Measurements from ENCODE around the gene GJB2.

The GJB2 gene

GRCh38 chr13:20192836-20193161, at the start of gene GJB2:
GJB2 (minus strand) TSS chr13:20192938; CDS start chr13:20189581, 3,357 bp downstream.
- FAIRE-seq: no peak
- TF ChIP-seq POLR2A (IDR thresholded peaks at IDR 0.05; ENCODE audit: low read depth, low read length): no peak
- DNase-seq (ENCODE audit: insufficient read length, low spot score): no peak

- DNase-seq (ENCODE audit: insufficient read length, low spot score): no peak
- no peak for FAIRE-seq
- TF ChIP-seq POLR2A (IDR thresholded peaks at IDR 0.05; ENCODE audit: low read depth, low read length): no peak
These were observed 48.9 kb upstream of the GJB2 start for GRCh38 chr13:20241593-20241992.

GRCh38 chr13:20239748-20240147, 47.0 kb upstream of the GJB2 start:
- FAIRE-seq: no peak

GRCh38 chr13:20232556-20233277, 40.0 kb upstream of the GJB2 start:
- no peak for DNase-seq (ENCODE audit: insufficient read length, low spot score)
- FAIRE-seq: no peak
- no peak for TF ChIP-seq POLR2A (IDR thresholded peaks at IDR 0.05; ENCODE audit: low read depth, low read length)

More at GRCh38 chr13:20239748-20240147, 47.0 kb upstream of the GJB2 start:
- no peak for DNase-seq (ENCODE audit: insufficient read length, low spot score)
- no peak for TF ChIP-seq POLR2A (IDR thresholded peaks at IDR 0.05; ENCODE audit: low read depth, low read length)

GRCh38 chr13:20231839-20232555, 39.3 kb upstream of the GJB2 start, which contains the start of gene GJB6:
GJB6 (minus strand) TSS chr13:20232319; CDS start chr13:20223480, 8,839 bp downstream.
- TF ChIP-seq POLR2A (IDR thresholded peaks at IDR 0.05; ENCODE audit: low read depth, low read length): no peak
- no peak for FAIRE-seq
- DNase-seq (ENCODE audit: insufficient read length, low spot score): no peak

GRCh38 chr13:20230913-20231838, 38.4 kb upstream of the GJB2 start:
- DNase-seq (ENCODE audit: insufficient read length, low spot score): no peak
- FAIRE-seq: no peak

GRCh38 chr13:20227730-20228129, 35.0 kb upstream of the GJB2 start:
- FAIRE-seq (no peak), DNase-seq (ENCODE audit: insufficient read length, low spot score) (no peak)
- TF ChIP-seq POLR2A (IDR thresholded peaks at IDR 0.05; ENCODE audit: low read depth, low read length): no peak

More at GRCh38 chr13:20230913-20231838, 38.4 kb upstream of the GJB2 start:
- TF ChIP-seq POLR2A (IDR thresholded peaks at IDR 0.05; ENCODE audit: low read depth, low read length): no peak

- no peak for TF ChIP-seq POLR2A (IDR thresholded peaks at IDR 0.05; ENCODE audit: low read depth, low read length)
- no peak for DNase-seq (ENCODE audit: insufficient read length, low spot score)
- FAIRE-seq: no peak
These were observed 34.5 kb upstream of the GJB2 start for GRCh38 chr13:20227288-20227687.

GRCh38 chr13:20222553-20222952, 29.8 kb upstream of the GJB2 start:
- FAIRE-seq (no peak), DNase-seq (ENCODE audit: insufficient read length, low spot score) (no peak)
- TF ChIP-seq POLR2A (IDR thresholded peaks at IDR 0.05; ENCODE audit: low read depth, low read length): no peak

GRCh38 chr13:20221772-20222171, 29.0 kb upstream of the GJB2 start:
- no peak for FAIRE-seq
- DNase-seq (ENCODE audit: insufficient read length, low spot score): no peak
- no peak for TF ChIP-seq POLR2A (IDR thresholded peaks at IDR 0.05; ENCODE audit: low read depth, low read length)

- TF ChIP-seq POLR2A (IDR thresholded peaks at IDR 0.05; ENCODE audit: low read depth, low read length): no peak
- no peak for FAIRE-seq
These were observed 26.8 kb upstream of the GJB2 start for GRCh38 chr13:20219577-20219976.

GRCh38 chr13:20217168-20217567, 24.4 kb upstream of the GJB2 start:
- DNase-seq (ENCODE audit: insufficient read length, low spot score) (no peak), FAIRE-seq (no peak)
- no peak for TF ChIP-seq POLR2A (IDR thresholded peaks at IDR 0.05; ENCODE audit: low read depth, low read length)

More at GRCh38 chr13:20219577-20219976, 26.8 kb upstream of the GJB2 start:
- DNase-seq (ENCODE audit: insufficient read length, low spot score): no peak

- no peak for FAIRE-seq
- TF ChIP-seq POLR2A (IDR thresholded peaks at IDR 0.05; ENCODE audit: low read depth, low read length): no peak
- no peak for DNase-seq (ENCODE audit: insufficient read length, low spot score)
These were observed 17.2 kb upstream of the GJB2 start for GRCh38 chr13:20209948-20210347.

- DNase-seq (ENCODE audit: insufficient read length, low spot score): no peak
- FAIRE-seq: no peak
- no peak for TF ChIP-seq POLR2A (IDR thresholded peaks at IDR 0.05; ENCODE audit: low read depth, low read length)
These were observed 14.0 kb upstream of the GJB2 start for GRCh38 chr13:20206698-20207235.
